ENCODE data around the gene ZFYVE28. TPM values are rescaled to one million over a fixed set of nuclear protein-coding genes. Genes with fewer than 3 reads are reported as not detected.

Gene ZFYVE28
- total RNA-seq, 1 donor from 2014 or later = 5.9 TPM

GRCh38 chr4:2274320-2275043 is 144.0 kb downstream of the ZFYVE28 start:
- Mint-ChIP-seq H3K27me3 (no peaks in the 10 kb centered on the region), H3K9me3 (no peaks in the 10 kb centered on the region), H3K4me1 (no peaks in the 10 kb centered on the region), H3K36me3 (ENCODE audit: low read depth) (no peaks in the 10 kb centered on the region), H3K4me3 (no peak overlapping the region), H3K27ac (no peak overlapping the region)
- DNase-seq = no peak
- ATAC-seq (ENCODE audit: low read depth) = no peak
- TF ChIP-seq CTCF (IDR thresholded peaks at IDR 0.05) = no peak
- ChIA-PET POLR2A (no interaction called here), CTCF (no interaction called here)
- intact Hi-C loops (cut with micrococcal nuclease) = no loop called here

GRCh38 chr4:2273657-2274319 is 144.7 kb downstream of the ZFYVE28 start:
- Mint-ChIP-seq H3K36me3 (ENCODE audit: low read depth) (no peaks in the 10 kb centered on the region), H3K27ac (no peak overlapping the region), H3K27me3 (no peaks in the 10 kb centered on the region), H3K4me3 (no peak overlapping the region), H3K4me1 (no peaks in the 10 kb centered on the region), H3K9me3 (no peaks in the 10 kb centered on the region)
- DNase-seq (no peak), ATAC-seq (ENCODE audit: low read depth) (no peak)
- TF ChIP-seq CTCF (IDR thresholded peaks at IDR 0.05) = no peak
- intact Hi-C loops (cut with micrococcal nuclease) = no loop called here
- ChIA-PET POLR2A (no interaction called here), CTCF (no interaction called here)

GRCh38 chr4:2273221-2273620 is 145.2 kb downstream of the ZFYVE28 start:
- CTCF ChIA-PET = no interaction called here
- no peaks in the 10 kb centered on the region for H3K9me3 Mint-ChIP-seq
- ATAC-seq (ENCODE audit: low read depth) (no peak), DNase-seq (no peak)
- intact Hi-C loops (cut with micrococcal nuclease) = no loop called here
- POLR2A ChIA-PET = interaction anchor here (0.6 kb wide), 1 partner anchor 11 kb away, joined by 3 read pairs; the partner anchor contains the start of gene MXD4
- no peak for TF ChIP-seq CTCF (IDR thresholded peaks at IDR 0.05)
- no peak overlapping the region for H3K27ac Mint-ChIP-seq
- H3K4me3 Mint-ChIP-seq = no peak overlapping the region
- no peaks in the 10 kb centered on the region for H3K27me3 Mint-ChIP-seq
- H3K36me3 Mint-ChIP-seq (ENCODE audit: low read depth) = no peaks in the 10 kb centered on the region
- H3K4me1 Mint-ChIP-seq = no peaks in the 10 kb centered on the region

GRCh38 chr4:2272828-2273120 is 145.7 kb downstream of the ZFYVE28 start:
- CTCF ChIA-PET = no interaction called here
- POLR2A ChIA-PET = interaction anchor here (0.6 kb wide), 1 partner anchor 11 kb away, joined by 3 read pairs; the partner anchor contains the start of gene MXD4
- H3K27me3 Mint-ChIP-seq = no peaks in the 10 kb centered on the region
- H3K27ac Mint-ChIP-seq = no peak overlapping the region
- H3K9me3 Mint-ChIP-seq = no peaks in the 10 kb centered on the region
- no peaks in the 10 kb centered on the region for H3K4me1 Mint-ChIP-seq
- no peak for ATAC-seq (ENCODE audit: low read depth)
- DNase-seq = no peak
- no peak overlapping the region for H3K4me3 Mint-ChIP-seq
- intact Hi-C loops (cut with micrococcal nuclease) = no loop called here
- no peak for TF ChIP-seq CTCF (IDR thresholded peaks at IDR 0.05)
- no peaks in the 10 kb centered on the region for H3K36me3 Mint-ChIP-seq (ENCODE audit: low read depth)

GRCh38 chr4:2272026-2272827 is 146.2 kb downstream of the ZFYVE28 start:
- no peak overlapping the region for H3K4me3 Mint-ChIP-seq
- H3K36me3 Mint-ChIP-seq (ENCODE audit: low read depth) = no peaks in the 10 kb centered on the region
- H3K4me1 Mint-ChIP-seq = no peaks in the 10 kb centered on the region
- TF ChIP-seq CTCF (IDR thresholded peaks at IDR 0.05) = no peak
- POLR2A ChIA-PET = interaction anchor here (0.5 kb wide), 1 partner anchor 356 kb away, joined by 3 read pairs; no protein-coding TSS in a partner anchor
- no peak for ATAC-seq (ENCODE audit: low read depth)
- no peaks in the 10 kb centered on the region for H3K9me3 Mint-ChIP-seq
- DNase-seq = no peak
- no peak overlapping the region for H3K27ac Mint-ChIP-seq
- intact Hi-C loops (cut with micrococcal nuclease) = no loop called here
- CTCF ChIA-PET = no interaction called here
- H3K27me3 Mint-ChIP-seq = no peaks in the 10 kb centered on the region

Data from activated B cell treated with CpG ODN at 0.5 μM for 24 hours (primary cell).